Left kidney (tissue), 2 donors: ENCODE measurements around the gene SCGB1D4. TPM values are rescaled to one million over a fixed set of nuclear protein-coding genes. Genes with fewer than 3 reads are reported as not detected.

Experiments
- DNase-seq: peaks from one replicate; pipeline ENCODE4 v3.0.0-alpha.2; 2013
- polyA plus RNA-seq: library from polyadenylated mRNA; unstranded; fragments of 120-200 nt; gene quantifications from one replicate; pipeline ENCODE4 v1.2.1, GENCODE V29; 2013; ENCODE audit not compliant: insufficient read length

Gene SCGB1D4
- polyA plus RNA-seq, 1 donor: not detected

- DNase-seq: no peak
These were observed 25.0 kb downstream of the SCGB1D4 start for GRCh38 chr11:62273789-62274275.

GRCh38 chr11:62273284-62273683, 25.6 kb downstream of the SCGB1D4 start:
- no peak for DNase-seq

- DNase-seq: no peak
These were observed 29.1 kb downstream of the SCGB1D4 start, which contains the start of gene SCGB2A2 for GRCh38 chr11:62269654-62270278. Gene SCGB2A2 (plus strand): TSS chr11:62270158. CDS start chr11:62270217, 59 bp downstream.

- no peak for DNase-seq
These were observed 31.3 kb downstream of the SCGB1D4 start for GRCh38 chr11:62267576-62267975.

GRCh38 chr11:62267050-62267449, 31.8 kb downstream of the SCGB1D4 start:
- no peak for DNase-seq

GRCh38 chr11:62266558-62266957, 32.3 kb downstream of the SCGB1D4 start:
- no peak for DNase-seq

- no peak for DNase-seq
These were observed 34.9 kb downstream of the SCGB1D4 start for GRCh38 chr11:62264004-62264403.

GRCh38 chr11:62260261-62260953, 38.5 kb downstream of the SCGB1D4 start:
- no peak for DNase-seq

GRCh38 chr11:62256281-62256680, 42.6 kb downstream of the SCGB1D4 start:
- DNase-seq: no peak

GRCh38 chr11:62253999-62254542, 44.8 kb downstream of the SCGB1D4 start:
- no peak for DNase-seq

GRCh38 chr11:62251698-62252097, 47.2 kb downstream of the SCGB1D4 start:
- no peak for DNase-seq

Other genes starting within 250 kb of the SCGB1D4 start
- gene INCENP, start 175.1 kb downstream of the SCGB1D4 start, polyA plus RNA-seq: 51.0 TPM
- not detected for gene SCGB1D1, start 108.9 kb downstream of the SCGB1D4 start, polyA plus RNA-seq
- gene SCGB2A1, start 90.4 kb downstream of the SCGB1D4 start, polyA plus RNA-seq: 0.37 TPM
- 0.80 TPM for gene SCGB1D2, start 56.8 kb downstream of the SCGB1D4 start, polyA plus RNA-seq
- not detected for gene SCGB2A2, start 28.9 kb downstream of the SCGB1D4 start, polyA plus RNA-seq
- gene ASRGL1, start 38.4 kb upstream of the SCGB1D4 start, polyA plus RNA-seq: 60.7 TPM
- gene SCGB1A1, start 120.0 kb upstream of the SCGB1D4 start, polyA plus RNA-seq: not detected
- gene AHNAK, start 247.7 kb upstream of the SCGB1D4 start, polyA plus RNA-seq: 199 TPM